ENCODE data around the gene MYL4. TPM values are rescaled to one million over a fixed set of nuclear protein-coding genes. Genes with fewer than 3 reads are reported as not detected.

The MYL4 gene
- total and polyA plus RNA-seq, 3 experiments from 2014 or later, result not detected

DNA sequence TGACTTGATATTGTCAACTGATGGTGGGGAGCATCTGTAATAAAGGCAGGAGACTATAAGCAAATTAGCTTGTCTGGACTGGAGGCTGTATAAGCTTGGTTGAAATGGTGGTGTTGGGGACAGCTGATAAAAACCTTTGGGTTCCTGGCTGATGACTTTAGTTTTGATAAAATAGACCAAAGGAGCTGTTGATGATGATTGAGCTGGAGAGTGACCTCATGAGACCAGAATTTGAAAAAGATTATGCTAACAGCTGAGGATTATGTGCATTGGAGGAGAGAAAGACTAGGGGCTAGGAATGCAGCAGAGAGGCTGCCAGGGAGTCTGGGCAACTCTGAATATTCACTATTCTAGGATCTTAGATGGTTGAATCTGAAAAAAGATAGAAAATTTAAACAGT, 11.3 kb upstream of the MYL4 start:
- POLR2A ChIA-PET, result interaction anchor here (1.1 to 1.4 kb wide), 2 partner anchors 8 to 9 kb away, joined by 3 read pairs; partner anchors contain the start of gene CDC27
- CTCF ChIA-PET, result interaction anchor here (1.4 kb wide), 1 partner anchor 31 kb away, joined by 3 read pairs; no protein-coding TSS in a partner anchor

GRCh38 chr17:47199627-47200324, 9.4 kb upstream of the MYL4 start:
- no peak overlapping the region for H3K27ac ChIP-seq (ENCODE audit: low read depth, low read length)
- peaks cover 27 to 31% (median 28%) of the 10 kb centered on the region in 3 donors for H3K4me1 Mint-ChIP-seq
- H3K36me3 ChIP-seq (ENCODE audit: insufficient read depth, low read length), result no peaks in the 10 kb centered on the region
- H3K27ac Mint-ChIP-seq, result peak overlapping the region in 2 of 8 donors; percentile 25 to 52
- no peak for DNase-seq
- peaks cover 0 to 1% of the 10 kb centered on the region in 2 donors for H3K27me3 Mint-ChIP-seq
- no peaks in the 10 kb centered on the region for H3K9me3 ChIP-seq (ENCODE audit: low read length)
- H3K36me3 Mint-ChIP-seq, result peaks cover 0 to 2% (median 0%) of the 10 kb centered on the region in 3 donors
- peaks cover 22% of the 10 kb centered on the region for H3K4me1 ChIP-seq (ENCODE audit: insufficient read depth, low read length)
- CTCF ChIA-PET, result interaction anchor here (1.8 kb wide), 1 partner anchor 21 kb away, joined by 4 read pairs; no protein-coding TSS in a partner anchor
- POLR2A ChIA-PET, result interaction anchor here (0.7 kb wide), 1 partner anchor 83 kb away, joined by 5 read pairs; no protein-coding TSS in a partner anchor
- H3K27me3 ChIP-seq (ENCODE audit: insufficient read depth, low read length, poor library complexity, severe bottlenecking), result no peaks in the 10 kb centered on the region
- no peak overlapping the region for H3K4me3 Mint-ChIP-seq
- no peak overlapping the region for H3K4me3 ChIP-seq (ENCODE audit: low read length)
- no peaks in the 10 kb centered on the region for H3K9me3 Mint-ChIP-seq

More for the DNA sequence above, 11.3 kb upstream of the MYL4 start:
- peaks cover 0 to 2% (median 0%) of the 10 kb centered on the region in 3 donors for H3K36me3 Mint-ChIP-seq
- no peak overlapping the region for H3K27ac Mint-ChIP-seq
- no peaks in the 10 kb centered on the region for H3K36me3 ChIP-seq (ENCODE audit: insufficient read depth, low read length)
- H3K4me1 ChIP-seq (ENCODE audit: insufficient read depth, low read length), result peaks cover 8% of the 10 kb centered on the region
- no peaks in the 10 kb centered on the region for H3K9me3 Mint-ChIP-seq
- no peaks in the 10 kb centered on the region for H3K27me3 ChIP-seq (ENCODE audit: insufficient read depth, low read length, poor library complexity, severe bottlenecking)
- H3K4me1 Mint-ChIP-seq, result peaks cover 15 to 28% (median 19%) of the 10 kb centered on the region in 3 donors
- H3K9me3 ChIP-seq (ENCODE audit: low read length), result no peaks in the 10 kb centered on the region
- H3K4me3 Mint-ChIP-seq, result no peak overlapping the region
- H3K27me3 Mint-ChIP-seq, result peaks cover 0 to 1% of the 10 kb centered on the region in 2 donors
- H3K4me3 ChIP-seq (ENCODE audit: low read length), result no peak overlapping the region
- DNase-seq, result no peak
- H3K27ac ChIP-seq (ENCODE audit: low read depth, low read length), result no peak overlapping the region

DNA sequence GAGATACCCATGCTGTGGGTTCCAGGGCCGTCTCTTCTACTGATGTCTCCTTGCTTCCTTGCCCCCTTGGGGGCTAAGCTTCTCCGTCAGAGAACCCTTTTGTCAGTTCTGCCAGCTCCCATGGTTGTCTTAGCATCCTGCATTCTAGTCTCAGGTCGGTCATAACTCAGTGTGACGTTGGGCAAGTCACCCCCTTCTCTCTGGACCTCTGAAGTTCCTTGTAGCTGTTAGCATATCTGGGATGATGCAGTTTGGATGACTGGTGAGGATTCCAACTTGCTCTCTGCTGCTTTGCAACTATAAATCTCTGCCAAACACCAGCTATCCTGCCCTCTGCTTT, 8.9 kb upstream of the MYL4 start:
- H3K27ac Mint-ChIP-seq, result no peak overlapping the region
- H3K36me3 Mint-ChIP-seq, result peaks cover 0 to 2% (median 0%) of the 10 kb centered on the region in 3 donors
- no peaks in the 10 kb centered on the region for H3K27me3 ChIP-seq (ENCODE audit: insufficient read depth, low read length, poor library complexity, severe bottlenecking)
- peaks cover 0 to 1% of the 10 kb centered on the region in 2 donors for H3K27me3 Mint-ChIP-seq
- no peak overlapping the region for H3K27ac ChIP-seq (ENCODE audit: low read depth, low read length)
- H3K36me3 ChIP-seq (ENCODE audit: insufficient read depth, low read length), result no peaks in the 10 kb centered on the region
- no peak overlapping the region for H3K4me3 Mint-ChIP-seq
- ChIA-PET POLR2A (no interaction called here), CTCF (interaction anchor here (1.8 kb wide), 2 partner anchors 9 to 20 kb away, joined by 4 to 5 read pairs; no protein-coding TSS in a partner anchor)
- peaks cover 28% of the 10 kb centered on the region for H3K4me1 ChIP-seq (ENCODE audit: insufficient read depth, low read length)
- H3K4me1 Mint-ChIP-seq, result peaks cover 32 to 37% (median 34%) of the 10 kb centered on the region in 3 donors
- no peak overlapping the region for H3K4me3 ChIP-seq (ENCODE audit: low read length)
- no peaks in the 10 kb centered on the region for H3K9me3 Mint-ChIP-seq
- no peaks in the 10 kb centered on the region for H3K9me3 ChIP-seq (ENCODE audit: low read length)
- no peak for DNase-seq

GRCh38 chr17:47201166-47201565, 8.0 kb upstream of the MYL4 start:
- ChIA-PET CTCF (interaction anchor here (1.8 kb wide), 2 partner anchors 10 to 19 kb away, joined by 4 to 5 read pairs; no protein-coding TSS in a partner anchor), POLR2A (no interaction called here)
- H3K27ac Mint-ChIP-seq, result no peak overlapping the region
- Histone ChIP-seq H3K27me3 (ENCODE audit: insufficient read depth, low read length, poor library complexity, severe bottlenecking) (no peaks in the 10 kb centered on the region), H3K36me3 (ENCODE audit: insufficient read depth, low read length) (no peaks in the 10 kb centered on the region), H3K9me3 (ENCODE audit: low read length) (no peaks in the 10 kb centered on the region), H3K27ac (ENCODE audit: low read depth, low read length) (no peak overlapping the region), H3K4me3 (ENCODE audit: low read length) (no peak overlapping the region), H3K4me1 (ENCODE audit: insufficient read depth, low read length) (peaks cover 36% of the 10 kb centered on the region)
- no peaks in the 10 kb centered on the region for H3K9me3 Mint-ChIP-seq
- H3K4me1 Mint-ChIP-seq, result peaks cover 41 to 45% (median 42%) of the 10 kb centered on the region in 3 donors
- no peaks in the 10 kb centered on the region for H3K36me3 Mint-ChIP-seq
- DNase-seq, result no peak
- H3K4me3 Mint-ChIP-seq, result no peak overlapping the region
- H3K27me3 Mint-ChIP-seq, result peaks cover 0 to 2% of the 10 kb centered on the region in 2 donors

GRCh38 chr17:47203984-47204721, 5.0 kb upstream of the MYL4 start:
- DNase-seq, result peak; percentile 20 to 74 (median 51)

DNA sequence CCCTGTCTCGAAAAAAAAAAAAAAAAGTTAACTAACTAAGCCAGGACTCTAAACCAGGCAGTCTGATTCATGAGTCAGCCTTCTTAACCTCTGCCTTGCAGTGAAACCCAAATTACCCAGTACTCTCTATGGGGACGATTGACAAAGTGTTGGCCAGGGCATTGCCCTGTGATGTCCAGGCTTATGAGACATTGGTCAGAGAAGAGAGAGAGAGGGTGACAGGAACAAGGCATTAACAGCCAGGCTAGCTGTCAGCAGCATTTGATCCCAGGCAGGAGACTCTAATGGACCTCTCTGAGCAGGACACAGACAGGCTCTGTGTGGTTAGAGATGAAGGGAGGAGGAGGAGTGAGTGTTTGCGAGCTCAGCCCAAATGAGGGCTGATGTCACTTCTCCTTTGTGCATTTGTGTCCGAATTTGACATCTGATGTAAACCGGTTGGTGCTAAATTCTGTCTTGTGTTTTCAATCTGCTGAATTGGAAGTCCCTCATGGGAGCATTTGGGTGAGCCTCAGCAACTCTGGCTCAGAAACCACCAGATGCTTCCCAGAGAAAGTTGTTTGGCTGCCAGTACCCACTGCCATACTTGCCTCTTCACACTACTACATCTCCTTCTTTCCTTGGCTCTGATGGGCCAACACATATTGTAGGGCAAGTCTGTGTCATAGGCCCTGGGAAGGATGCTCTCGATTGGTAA, 4.3 kb upstream of the MYL4 start:
- Histone ChIP-seq H3K36me3 (ENCODE audit: insufficient read depth, low read length) (no peaks in the 10 kb centered on the region), H3K4me1 (ENCODE audit: insufficient read depth, low read length) (peaks cover 44% of the 10 kb centered on the region), H3K27me3 (ENCODE audit: insufficient read depth, low read length, poor library complexity, severe bottlenecking) (no peaks in the 10 kb centered on the region), H3K4me3 (ENCODE audit: low read length) (peak overlapping the region; percentile 45), H3K27ac (ENCODE audit: low read depth, low read length) (peak overlapping the region; percentile 77), H3K9me3 (ENCODE audit: low read length) (no peaks in the 10 kb centered on the region)
- Mint-ChIP-seq H3K27me3 (peaks cover 0 to 2% of the 10 kb centered on the region in 2 donors), H3K4me3 (peak overlapping the region; percentile 65 to 93 (median 84)), H3K27ac (peak overlapping the region; percentile 88 to 98 (median 96)), H3K36me3 (no peaks in the 10 kb centered on the region), H3K4me1 (peaks cover 56 to 63% (median 57%) of the 10 kb centered on the region in 3 donors), H3K9me3 (no peaks in the 10 kb centered on the region)
- DNase-seq, result peak in 3 of 5 donors; percentile 29 to 63 (median 43)
- POLR2A ChIA-PET, result interaction anchor here (2.1 kb wide), 1 partner anchor 15 kb away, joined by 11 read pairs; the partner anchor contains the start of gene CDC27
- CTCF ChIA-PET, result interaction anchor here (0.9 to 1.8 kb wide), 6 partner anchors 9 to 25 kb away, joined by 3 to 8 read pairs (median 3); no protein-coding TSS in a partner anchor

More at GRCh38 chr17:47203984-47204721, 5.0 kb upstream of the MYL4 start:
- no peaks in the 10 kb centered on the region for H3K9me3 ChIP-seq (ENCODE audit: low read length)
- POLR2A ChIA-PET, result interaction anchor here (1.0 to 2.1 kb wide), 3 partner anchors 14 to 15 kb away, joined by 3 to 11 read pairs (median 3); partner anchors contain the start of gene CDC27
- H3K4me1 ChIP-seq (ENCODE audit: insufficient read depth, low read length), result peaks cover 47% of the 10 kb centered on the region
- H3K9me3 Mint-ChIP-seq, result no peaks in the 10 kb centered on the region
- peak overlapping the region; percentile 6 for H3K4me3 ChIP-seq (ENCODE audit: low read length)
- H3K4me3 Mint-ChIP-seq, result peak overlapping the region; percentile 65 to 93 (median 84)
- H3K27me3 ChIP-seq (ENCODE audit: insufficient read depth, low read length, poor library complexity, severe bottlenecking), result no peaks in the 10 kb centered on the region
- H3K36me3 ChIP-seq (ENCODE audit: insufficient read depth, low read length), result no peaks in the 10 kb centered on the region
- peaks cover 57 to 65% (median 59%) of the 10 kb centered on the region in 3 donors for H3K4me1 Mint-ChIP-seq
- H3K27me3 Mint-ChIP-seq, result peaks cover 0 to 2% of the 10 kb centered on the region in 2 donors
- peak overlapping the region; percentile 88 to 98 (median 96) for H3K27ac Mint-ChIP-seq
- H3K36me3 Mint-ChIP-seq, result no peaks in the 10 kb centered on the region
- H3K27ac ChIP-seq (ENCODE audit: low read depth, low read length), result peak overlapping the region; percentile 77
- CTCF ChIA-PET, result interaction anchor here (0.9 to 1.8 kb wide), 5 partner anchors 8 to 25 kb away, joined by 3 to 8 read pairs (median 3); no protein-coding TSS in a partner anchor

- no peaks in the 10 kb centered on the region for H3K36me3 Mint-ChIP-seq
- Histone ChIP-seq H3K9me3 (ENCODE audit: low read length) (no peaks in the 10 kb centered on the region), H3K27me3 (ENCODE audit: insufficient read depth, low read length, poor library complexity, severe bottlenecking) (no peaks in the 10 kb centered on the region), H3K27ac (ENCODE audit: low read depth, low read length) (peak overlapping the region; percentile 77), H3K36me3 (ENCODE audit: insufficient read depth, low read length) (no peaks in the 10 kb centered on the region), H3K4me3 (ENCODE audit: low read length) (peak overlapping the region; percentile 45), H3K4me1 (ENCODE audit: insufficient read depth, low read length) (peaks cover 39% of the 10 kb centered on the region)
- peak; percentile 51 to 81 (median 67) for DNase-seq
- peaks cover 50 to 57% (median 51%) of the 10 kb centered on the region in 3 donors for H3K4me1 Mint-ChIP-seq
- no peaks in the 10 kb centered on the region for H3K9me3 Mint-ChIP-seq
- ChIA-PET CTCF (interaction anchor here (1.1 to 1.8 kb wide), 5 partner anchors 10 to 30 kb away, joined by 3 to 8 read pairs (median 3); no protein-coding TSS in a partner anchor), POLR2A (interaction anchor here (1.1 to 2.1 kb wide), 2 partner anchors 12 to 16 kb away, joined by 3 to 11 read pairs; partner anchors contain the start of gene CDC27)
- peak overlapping the region; percentile 65 to 93 (median 84) for H3K4me3 Mint-ChIP-seq
- peaks cover 0 to 2% of the 10 kb centered on the region in 2 donors for H3K27me3 Mint-ChIP-seq
- peak overlapping the region; percentile 88 to 98 (median 96) for H3K27ac Mint-ChIP-seq
These were observed 3.7 kb upstream of the MYL4 start for GRCh38 chr17:47205419-47205963.
